H1 (cell line): ENCODE data around the gene SCAF1. TPM values are rescaled to one million over a fixed set of nuclear protein-coding genes. Genes with fewer than 3 reads are reported as not detected.

Experiments
- CTCF ChIA-PET: fragments of 300-600 bp; sonication (Branson Sonifier 250); formaldehyde crosslinking; loops from one replicate; lab custom pipeline; 2021; ENCODE audit not compliant: partially characterized antibody; lab: Charles Lee
- POLR2A ChIA-PET: fragments of 300-600 bp; sonication (Branson Sonifier 250); formaldehyde crosslinking; loops from one replicate; lab custom pipeline; 2021; ENCODE audit warnings: inconsistent platforms; ENCODE audit not compliant: partially characterized antibody; lab: Charles Lee
- DNase-seq, 2 experiments: peaks; one replicate each; pipeline versions ENCODE4 v3.0.0 to v3.0.0-alpha.2; 2010 to 2022; ENCODE audit warnings: low spot score in 2 of 2, low read depth in 1 of 2, mixed read lengths in 1 of 2
- FAIRE-seq: peaks from 2 replicates; lab custom pipeline; 2011; peaks lifted over from hg19 to GRCh38; lab: Jason Lieb, UNC
- H2AFZ ChIP-seq: 2 replicates; pipeline ENCODE4 v1.8.1; 2012; ENCODE audit warnings: low read length, inconsistent platforms
- H2AK5ac ChIP-seq: 2 replicates; pipeline ENCODE4 v1.6.1; 2013; ENCODE audit warnings: low read depth, low read length
- H2BK120ac ChIP-seq: replicated peaks from 2 replicates; pipeline ENCODE3; 2013; ENCODE audit warnings: low read depth, low read length, inconsistent platforms
- H2BK12ac ChIP-seq: 2 replicates; pipeline ENCODE4 v1.6.1; 2013; ENCODE audit warnings: low read depth, low read length
- H2BK15ac ChIP-seq: 2 replicates; pipeline ENCODE4 v1.6.1; 2013; ENCODE audit warnings: low read length
- H2BK20ac ChIP-seq: 2 replicates; pipeline ENCODE4 v1.6.1; 2013; ENCODE audit warnings: low read length
- H2BK5ac ChIP-seq: 2 replicates; pipeline ENCODE4 v1.6.1; 2013; ENCODE audit warnings: low read depth, low read length
- H3K14ac ChIP-seq: 2 replicates; pipeline ENCODE4 v1.6.1; 2013; ENCODE audit warnings: inconsistent platforms; ENCODE audit not compliant: insufficient read length
- H3K18ac ChIP-seq: 2 replicates; pipeline ENCODE4 v1.6.1; 2013; ENCODE audit warnings: low read length; ENCODE audit errors: extremely low read depth
- H3K23ac ChIP-seq: 2 replicates; pipeline ENCODE4 v1.6.1; 2013; ENCODE audit warnings: inconsistent platforms; ENCODE audit not compliant: insufficient read length
- H3K23me2 ChIP-seq: 2 replicates; pipeline ENCODE4 v1.6.1; 2013; ENCODE audit warnings: low read depth, low read length
- H3K27ac ChIP-seq: 2 replicates; pipeline ENCODE4 v1.6.1; 2011; ENCODE audit warnings: low read depth, low read length, inconsistent platforms
- H3K27me3 ChIP-seq, 4 experiments: replicated peaks in 1 of 4; 1 replicate in 1 of 4; 2 replicates in 3 of 4; pipeline versions ENCODE4 v1.6.1 to v1.8.1; 2011 to 2013; ENCODE audit warnings: low read length in 3 of 4, mild to moderate bottlenecking in 3 of 4, inconsistent platforms in 2 of 4, mixed read lengths in 2 of 4, moderate library complexity in 1 of 4; ENCODE audit not compliant: control insufficient read depth in 3 of 4, insufficient read depth in 3 of 4; ENCODE audit errors: extremely low read depth in 1 of 4
- H3K36me3 ChIP-seq, 4 experiments: 2 replicates each; pipeline versions ENCODE4 v1.6.1 to v1.8.1; 2011 to 2013; ENCODE audit warnings: mild to moderate bottlenecking in 4 of 4, low read length in 3 of 4, moderate library complexity in 2 of 4, control low read depth in 1 of 4, inconsistent platforms in 1 of 4; ENCODE audit not compliant: insufficient read depth in 4 of 4, control insufficient read depth in 2 of 4
- H3K4ac ChIP-seq: replicated peaks from 2 replicates; pipeline ENCODE3; 2013; ENCODE audit warnings: low read length, low read depth, mixed read lengths, inconsistent platforms; ENCODE audit not compliant: insufficient read length
- H3K4me1 ChIP-seq, 4 experiments: replicated peaks in 1 of 4; 1 replicate in 1 of 4; 2 replicates in 3 of 4; pipeline versions ENCODE4 v1.6.1 to v1.8.1; 2011 to 2013; ENCODE audit warnings: low read length in 3 of 4, inconsistent platforms in 2 of 4, mixed read lengths in 1 of 4; ENCODE audit not compliant: insufficient read depth in 4 of 4, control insufficient read depth in 3 of 4
- H3K4me2 ChIP-seq, 2 experiments: 2 replicates each; pipeline versions ENCODE4 v1.6.1 to v1.8.1; 2011 to 2013; ENCODE audit warnings: low read depth in 2 of 2, low read length in 2 of 2, control low read depth in 1 of 2, inconsistent platforms in 1 of 2, mild to moderate bottlenecking in 1 of 2; ENCODE audit not compliant: insufficient read depth in 1 of 2
- H3K4me3 ChIP-seq, 4 experiments: fragments of 200-600, 300-600 bp in 1 of 4; sonication (generic), shearing (Covaris generic), sonication (Bioruptor Twin) in 1 of 4; 2 replicates each; pipeline versions ENCODE4 v1.5.1 to v1.8.1; 2011 to 2016; ENCODE audit warnings: low read length in 4 of 4, low read depth in 3 of 4, control low read depth in 2 of 4, inconsistent platforms in 2 of 4, mild to moderate bottlenecking in 2 of 4, mixed read lengths in 1 of 4, moderate library complexity in 1 of 4; ENCODE audit not compliant: insufficient read depth in 2 of 4; ENCODE audit errors: extremely low read depth in 1 of 4
- H3K56ac ChIP-seq: replicated peaks from 2 replicates; pipeline ENCODE3; 2013; ENCODE audit warnings: low read depth, mild to moderate bottlenecking, mixed read lengths, low read length, inconsistent platforms; ENCODE audit not compliant: insufficient read length
- H3K79me1 ChIP-seq: 2 replicates; pipeline ENCODE4 v1.6.1; 2013; ENCODE audit warnings: low read depth, low read length, control low read depth
- H3K79me2 ChIP-seq, 2 experiments: 2 replicates each; pipeline versions ENCODE4 v1.6.1 to v1.8.1; 2012 to 2013; ENCODE audit warnings: low read length in 2 of 2, mild to moderate bottlenecking in 2 of 2, inconsistent platforms in 1 of 2; ENCODE audit not compliant: insufficient read depth in 2 of 2, control insufficient read depth in 1 of 2
- H3K9ac ChIP-seq, 4 experiments: replicated peaks in 1 of 4; 1 replicate in 1 of 4; 2 replicates in 3 of 4; pipeline versions ENCODE4 v1.6.1 to v1.8.1; 2011 to 2013; ENCODE audit warnings: low read depth in 3 of 4, low read length in 3 of 4, control low read depth in 2 of 4, mild to moderate bottlenecking in 2 of 4, moderate library complexity in 2 of 4, inconsistent platforms in 1 of 4; ENCODE audit errors: extremely low read depth in 1 of 4
- H3K9me3 ChIP-seq, 2 experiments: 2 replicates each; pipeline versions ENCODE4 v1.6.1 to v1.8.1; 2012 to 2013; ENCODE audit warnings: mild to moderate bottlenecking in 2 of 2, moderate library complexity in 2 of 2, control low read depth in 1 of 2, inconsistent platforms in 1 of 2, low read depth in 1 of 2, low read length in 1 of 2, mixed read lengths in 1 of 2; ENCODE audit not compliant: insufficient read depth in 2 of 2
- H4K20me1 ChIP-seq, 2 experiments: replicated peaks in 1 of 2; 2 replicates each; pipeline versions ENCODE3 to v1.8.1; 2011 to 2013; ENCODE audit warnings: inconsistent platforms in 2 of 2, low read length in 2 of 2, mild to moderate bottlenecking in 1 of 2; ENCODE audit not compliant: insufficient read depth in 2 of 2, control insufficient read depth in 1 of 2
- H4K5ac ChIP-seq: 2 replicates; pipeline ENCODE4 v1.6.1; 2013; ENCODE audit warnings: low read length, low read depth, mixed read lengths, inconsistent platforms; ENCODE audit not compliant: insufficient read length
- H4K8ac ChIP-seq: 2 replicates; pipeline ENCODE4 v1.8.0; 2013; ENCODE audit warnings: mild to moderate bottlenecking, moderate library complexity, low read length, inconsistent platforms; ENCODE audit not compliant: insufficient read depth; ENCODE audit errors: extremely low read depth
- H4K91ac ChIP-seq: replicated peaks from 2 replicates; pipeline ENCODE3; 2013; ENCODE audit warnings: low read length, mixed read lengths, inconsistent platforms; ENCODE audit not compliant: insufficient read length
- CTCF ChIP-seq, 3 experiments: IDR thresholded peaks; 1 replicate in 2 of 3; 2 replicates in 1 of 3; pipeline versions ENCODE4 v1.5.1 to v1.6.1; 2011; ENCODE audit warnings: low read length in 3 of 3, mild to moderate bottlenecking in 3 of 3, inconsistent platforms in 2 of 3, low read depth in 1 of 3, moderate library complexity in 1 of 3; ENCODE audit not compliant: insufficient read depth in 1 of 3; ENCODE audit errors: control extremely low read depth in 1 of 3
- GABPA ChIP-seq: IDR thresholded peaks from 2 replicates; pipeline ENCODE4 v1.6.1; 2011; ENCODE audit warnings: mild to moderate bottlenecking, low read length, moderate library complexity, borderline replicate concordance; ENCODE audit not compliant: insufficient read depth
- HDAC2 ChIP-seq, 2 experiments: fragments of 300-600 bp in 1 of 2; sonication (generic) in 1 of 2; IDR thresholded peaks; 2 replicates each; pipeline ENCODE4 v1.6.1; 2011 to 2012; ENCODE audit warnings: low read depth in 2 of 2, low read length in 2 of 2, mild to moderate bottlenecking in 2 of 2, moderate library complexity in 2 of 2, borderline replicate concordance in 1 of 2, inconsistent platforms in 1 of 2
- POLR2A ChIP-seq, 2 experiments: IDR thresholded peaks; 1 replicate in 1 of 2; 2 replicates in 1 of 2; pipeline ENCODE4 v1.6.1; 2011; ENCODE audit warnings: low read depth in 2 of 2, low read length in 2 of 2, mild to moderate bottlenecking in 2 of 2; ENCODE audit errors: control extremely low read depth in 1 of 2
- RAD21 ChIP-seq, 2 experiments: IDR thresholded peaks in 1 of 2; conservative IDR thresholded peaks in 1 of 2; 2 replicates each; pipeline ENCODE4 v1.6.1; 2011; ENCODE audit warnings: low read depth in 2 of 2, low read length in 2 of 2, improper control_type of control experiment in 1 of 2, inconsistent platforms in 1 of 2, mild to moderate bottlenecking in 1 of 2, moderate library complexity in 1 of 2
- SP2 ChIP-seq: IDR thresholded peaks from 2 replicates; pipeline ENCODE4 v1.6.1; 2012; ENCODE audit warnings: mild to moderate bottlenecking, low read length, inconsistent platforms
- TAF7 ChIP-seq: optimal IDR thresholded peaks from 2 replicates; pipeline ENCODE3; 2011; ENCODE audit warnings: low read depth, mild to moderate bottlenecking, inconsistent platforms, low read length, moderate library complexity, borderline replicate concordance
- WGBS, 2 experiments: shearing (Covaris generic) in 1 of 2; methylation state at CpG; one replicate each; pipeline versions ENCODE4 v1.1.6 to v1.1.7; 2013 to 2015; ENCODE audit warnings: low lambda C conversion rate in 2 of 2, mixed read lengths in 2 of 2, inconsistent platforms in 1 of 2, low coverage in 1 of 2, missing lambda C conversion rate in 1 of 2; ENCODE audit not compliant: insufficient replicate concordance in 2 of 2, insufficient coverage in 1 of 2, insufficient read length in 1 of 2; ENCODE audit errors: extremely low coverage in 1 of 2, missing lambda C conversion rate in 1 of 2; 5-methylcytosine and 5-hydroxymethylcytosine counted together
- polyA plus RNA-seq, 7 experiments: library from polyadenylated mRNA; depleted of rRNA in 3 of 7; stranded (reverse) in 5 of 7; unstranded in 2 of 7; fragments of >200 nt in 5 of 7; fragments of 200-250 nt in 2 of 7; gene quantifications; 1 replicate in 5 of 7; 2 replicates in 1 of 7; 4 replicates in 1 of 7; pipeline versions ENCODE4 v1.2.1 to v1.2.3, GENCODE V29; 2011 to 2013; ENCODE audit warnings: missing spikeins in 2 of 7, mixed read lengths in 2 of 7
- total RNA-seq: library from RNA; stranded (reverse); fragmentation: NEBNext Ultra II Directional; extraction: Animal tissue kit (Norgen Biotek cat#: 25700); gene quantifications from 2 replicates; pipeline ENCODE4 v1.2.1, GENCODE V29; 2021

Gene SCAF1
- total and polyA plus RNA-seq, 2 of the 8 experiments (the other 6 are each of a cell fraction or from before 2014, with no cell fraction given) = 9.7 to 81.7 TPM

- ChIA-PET POLR2A (interaction anchor here (0.6 to 37.8 kb wide), 7 partner anchors 13 to 113 kb away, joined by 3 to 840 read pairs (median 4); partner anchors contain the start of genes BCL2L12, IRF3, NOSIP and RRAS), CTCF (interaction anchor here (1.1 to 1.8 kb wide), 3 partner anchors 18 to 94 kb away, joined by 3 to 4 read pairs (median 3); partner anchors contain the start of gene ADM5)
- Histone ChIP-seq H2AFZ (no peak overlapping the region), H3K27ac (no peak overlapping the region), H3K14ac (no peak overlapping the region), H3K9me3 (no peaks in the 10 kb centered on the region), H3K4me1 (peaks cover 0 to 5% (median 4%) of the 10 kb centered on the region in 4 experiments; a peak in 4 of 7 replicates), H3K18ac (no peak overlapping the region), H3K23ac (no peak overlapping the region), H2BK120ac (no peak overlapping the region), H3K9ac (no peak overlapping the region), H3K23me2 (peaks cover 11% of the 10 kb centered on the region), H3K4me3 (no peak overlapping the region), H2BK15ac (no peak overlapping the region), H2BK20ac (no peak overlapping the region), H2BK12ac (no peak overlapping the region), H2BK5ac (no peak overlapping the region), H3K56ac (no peak overlapping the region), H3K4me2 (no peak overlapping the region), H3K79me2 (peaks cover 4 to 52% of the 10 kb centered on the region in 2 experiments; a peak in 3 of 4 replicates), H3K36me3 (peaks cover 18 to 65% (median 46%) of the 10 kb centered on the region in 4 experiments), H4K20me1 (peaks cover 6 to 11% of the 10 kb centered on the region in 2 experiments), H2AK5ac (no peak overlapping the region), H3K4ac (no peak overlapping the region), H4K5ac (no peak overlapping the region), H3K79me1 (peaks cover 8% of the 10 kb centered on the region), H4K91ac (no peak overlapping the region), H4K8ac (peak overlapping the region; percentile 3; the same call in 1 of the 2 replicates), H3K27me3 (no peaks in the 10 kb centered on the region)
- FAIRE-seq (no peak), DNase-seq (no peak)
- TF ChIP-seq POLR2A (IDR thresholded peaks at IDR 0.05; ENCODE audit: control extremely low read depth in 1 of 2, low read depth in 2 of 2, low read length in 2 of 2) (no peak), HDAC2 (IDR thresholded peaks at IDR 0.05; ENCODE audit: borderline replicate concordance in 1 of 2, low read depth in 2 of 2, low read length in 2 of 2) (no peak), SP2 (no peak), CTCF (IDR thresholded peaks at IDR 0.05; ENCODE audit: control extremely low read depth in 1 of 3, insufficient read depth in 1 of 3, low read depth in 1 of 3, low read length in 3 of 3) (no peak), GABPA (no peak), RAD21 (IDR thresholded peaks at IDR 0.05 in 1 of 2, conservative IDR thresholded peaks at IDR 0.05 in 1 of 2; ENCODE audit: low read depth in 2 of 2, low read length in 2 of 2) (no peak), TAF7 (no peak)
- 96% methylated on average over 17 of the region's 32 CpGs; no CpG with 5 or more reads in 1 of the 2 experiments for WGBS, 2 experiments
Measured at GRCh38 chr19:49595819-49596404, 46.1 kb upstream of the SCAF1 start.
